ENCODE measurements around the gene PKN1. TPM values are rescaled to one million over a fixed set of nuclear protein-coding genes. Genes with fewer than 3 reads are reported as not detected.

Gene PKN1
- total and polyA plus RNA-seq, 2 experiments from 2014 or later = 86.8 to 201 TPM

DNA sequence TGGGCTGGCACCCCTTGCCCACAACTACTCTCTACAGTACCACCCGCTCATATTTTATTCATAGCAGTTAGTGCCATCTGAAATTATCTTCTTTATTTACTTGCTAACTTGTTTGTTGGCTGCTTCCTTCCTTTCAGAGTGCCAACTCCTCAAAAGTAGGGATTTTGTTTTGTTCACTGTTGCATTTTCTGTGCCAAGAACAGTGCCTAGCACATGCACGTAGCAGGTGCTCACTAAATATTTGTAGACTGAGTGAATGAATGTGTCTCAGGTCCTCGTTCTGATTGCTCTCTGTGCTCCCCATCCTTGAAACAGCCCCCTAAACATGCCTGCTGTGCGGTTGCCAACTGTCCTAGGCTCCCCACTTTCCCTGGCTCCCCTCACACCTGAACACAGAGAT lies 61.3 kb downstream of the PKN1 start (continued):
- TF ChIP-seq, protein P1, sequence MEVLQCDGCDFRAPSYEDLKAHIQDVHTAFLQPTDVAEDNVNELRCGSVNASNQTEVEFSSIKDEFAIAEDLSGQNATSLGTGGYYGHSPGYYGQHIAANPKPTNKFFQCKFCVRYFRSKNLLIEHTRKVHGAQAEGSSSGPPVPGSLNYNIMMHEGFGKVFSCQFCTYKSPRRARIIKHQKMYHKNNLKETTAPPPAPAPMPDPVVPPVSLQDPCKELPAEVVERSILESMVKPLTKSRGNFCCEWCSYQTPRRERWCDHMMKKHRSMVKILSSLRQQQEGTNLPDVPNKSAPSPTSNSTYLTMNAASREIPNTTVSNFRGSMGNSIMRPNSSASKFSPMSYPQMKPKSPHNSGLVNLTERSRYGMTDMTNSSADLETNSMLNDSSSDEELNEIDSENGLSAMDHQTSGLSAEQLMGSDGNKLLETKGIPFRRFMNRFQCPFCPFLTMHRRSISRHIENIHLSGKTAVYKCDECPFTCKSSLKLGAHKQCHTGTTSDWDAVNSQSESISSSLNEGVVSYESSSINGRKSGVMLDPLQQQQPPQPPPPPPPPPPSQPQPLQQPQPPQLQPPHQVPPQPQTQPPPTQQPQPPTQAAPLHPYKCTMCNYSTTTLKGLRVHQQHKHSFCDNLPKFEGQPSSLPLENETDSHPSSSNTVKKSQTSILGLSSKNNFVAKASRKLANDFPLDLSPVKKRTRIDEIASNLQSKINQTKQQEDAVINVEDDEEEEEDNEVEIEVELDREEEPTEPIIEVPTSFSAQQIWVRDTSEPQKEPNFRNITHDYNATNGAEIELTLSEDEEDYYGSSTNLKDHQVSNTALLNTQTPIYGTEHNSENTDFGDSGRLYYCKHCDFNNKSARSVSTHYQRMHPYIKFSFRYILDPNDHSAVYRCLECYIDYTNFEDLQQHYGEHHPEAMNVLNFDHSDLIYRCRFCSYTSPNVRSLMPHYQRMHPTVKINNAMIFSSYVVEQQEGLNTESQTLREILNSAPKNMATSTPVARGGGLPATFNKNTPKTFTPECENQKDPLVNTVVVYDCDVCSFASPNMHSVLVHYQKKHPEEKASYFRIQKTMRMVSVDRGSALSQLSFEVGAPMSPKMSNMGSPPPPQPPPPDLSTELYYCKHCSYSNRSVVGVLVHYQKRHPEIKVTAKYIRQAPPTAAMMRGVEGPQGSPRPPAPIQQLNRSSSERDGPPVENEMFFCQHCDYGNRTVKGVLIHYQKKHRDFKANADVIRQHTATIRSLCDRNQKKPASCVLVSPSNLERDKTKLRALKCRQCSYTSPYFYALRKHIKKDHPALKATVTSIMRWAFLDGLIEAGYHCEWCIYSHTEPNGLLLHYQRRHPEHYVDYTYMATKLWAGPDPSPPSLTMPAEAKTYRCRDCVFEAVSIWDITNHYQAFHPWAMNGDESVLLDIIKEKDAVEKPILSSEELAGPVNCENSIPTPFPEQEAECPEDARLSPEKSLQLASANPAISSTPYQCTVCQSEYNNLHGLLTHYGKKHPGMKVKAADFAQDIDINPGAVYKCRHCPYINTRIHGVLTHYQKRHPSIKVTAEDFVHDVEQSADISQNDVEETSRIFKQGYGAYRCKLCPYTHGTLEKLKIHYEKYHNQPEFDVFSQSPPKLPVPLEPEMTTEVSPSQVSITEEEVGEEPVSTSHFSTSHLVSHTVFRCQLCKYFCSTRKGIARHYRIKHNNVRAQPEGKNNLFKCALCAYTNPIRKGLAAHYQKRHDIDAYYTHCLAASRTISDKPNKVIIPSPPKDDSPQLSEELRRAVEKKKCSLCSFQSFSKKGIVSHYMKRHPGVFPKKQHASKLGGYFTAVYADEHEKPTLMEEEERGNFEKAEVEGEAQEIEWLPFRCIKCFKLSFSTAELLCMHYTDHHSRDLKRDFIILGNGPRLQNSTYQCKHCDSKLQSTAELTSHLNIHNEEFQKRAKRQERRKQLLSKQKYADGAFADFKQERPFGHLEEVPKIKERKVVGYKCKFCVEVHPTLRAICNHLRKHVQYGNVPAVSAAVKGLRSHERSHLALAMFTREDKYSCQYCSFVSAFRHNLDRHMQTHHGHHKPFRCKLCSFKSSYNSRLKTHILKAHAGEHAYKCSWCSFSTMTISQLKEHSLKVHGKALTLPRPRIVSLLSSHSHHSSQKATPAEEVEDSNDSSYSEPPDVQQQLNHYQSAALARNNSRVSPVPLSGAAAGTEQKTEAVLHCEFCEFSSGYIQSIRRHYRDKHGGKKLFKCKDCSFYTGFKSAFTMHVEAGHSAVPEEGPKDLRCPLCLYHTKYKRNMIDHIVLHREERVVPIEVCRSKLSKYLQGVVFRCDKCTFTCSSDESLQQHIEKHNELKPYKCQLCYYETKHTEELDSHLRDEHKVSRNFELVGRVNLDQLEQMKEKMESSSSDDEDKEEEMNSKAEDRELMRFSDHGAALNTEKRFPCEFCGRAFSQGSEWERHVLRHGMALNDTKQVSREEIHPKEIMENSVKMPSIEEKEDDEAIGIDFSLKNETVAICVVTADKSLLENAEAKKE (CRISPR knock-in tag; IDR thresholded peaks at IDR 0.05) = no peak
- no peak for TF ChIP-seq CREB1 (CRISPR knock-in tag; IDR thresholded peaks at IDR 0.05; ENCODE audit: low read depth)
- TF ChIP-seq POLR2AphosphoS5 (IDR thresholded peaks at IDR 0.05; ENCODE audit: low read depth) = no peak
- no peak for TF ChIP-seq JUNB (IDR thresholded peaks at IDR 0.05; ENCODE audit: unreplicated experiment)
- no peak for TF ChIP-seq STAT1 (IDR thresholded peaks at IDR 0.05; ENCODE audit: unreplicated experiment)
- TF ChIP-seq, protein P2, sequence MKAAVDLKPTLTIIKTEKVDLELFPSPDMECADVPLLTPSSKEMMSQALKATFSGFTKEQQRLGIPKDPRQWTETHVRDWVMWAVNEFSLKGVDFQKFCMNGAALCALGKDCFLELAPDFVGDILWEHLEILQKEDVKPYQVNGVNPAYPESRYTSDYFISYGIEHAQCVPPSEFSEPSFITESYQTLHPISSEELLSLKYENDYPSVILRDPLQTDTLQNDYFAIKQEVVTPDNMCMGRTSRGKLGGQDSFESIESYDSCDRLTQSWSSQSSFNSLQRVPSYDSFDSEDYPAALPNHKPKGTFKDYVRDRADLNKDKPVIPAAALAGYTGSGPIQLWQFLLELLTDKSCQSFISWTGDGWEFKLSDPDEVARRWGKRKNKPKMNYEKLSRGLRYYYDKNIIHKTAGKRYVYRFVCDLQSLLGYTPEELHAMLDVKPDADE (IDR thresholded peaks at IDR 0.05) = no peak
- TF ChIP-seq, protein P3, sequence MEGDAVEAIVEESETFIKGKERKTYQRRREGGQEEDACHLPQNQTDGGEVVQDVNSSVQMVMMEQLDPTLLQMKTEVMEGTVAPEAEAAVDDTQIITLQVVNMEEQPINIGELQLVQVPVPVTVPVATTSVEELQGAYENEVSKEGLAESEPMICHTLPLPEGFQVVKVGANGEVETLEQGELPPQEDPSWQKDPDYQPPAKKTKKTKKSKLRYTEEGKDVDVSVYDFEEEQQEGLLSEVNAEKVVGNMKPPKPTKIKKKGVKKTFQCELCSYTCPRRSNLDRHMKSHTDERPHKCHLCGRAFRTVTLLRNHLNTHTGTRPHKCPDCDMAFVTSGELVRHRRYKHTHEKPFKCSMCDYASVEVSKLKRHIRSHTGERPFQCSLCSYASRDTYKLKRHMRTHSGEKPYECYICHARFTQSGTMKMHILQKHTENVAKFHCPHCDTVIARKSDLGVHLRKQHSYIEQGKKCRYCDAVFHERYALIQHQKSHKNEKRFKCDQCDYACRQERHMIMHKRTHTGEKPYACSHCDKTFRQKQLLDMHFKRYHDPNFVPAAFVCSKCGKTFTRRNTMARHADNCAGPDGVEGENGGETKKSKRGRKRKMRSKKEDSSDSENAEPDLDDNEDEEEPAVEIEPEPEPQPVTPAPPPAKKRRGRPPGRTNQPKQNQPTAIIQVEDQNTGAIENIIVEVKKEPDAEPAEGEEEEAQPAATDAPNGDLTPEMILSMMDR (conservative IDR thresholded peaks at IDR 0.05; ENCODE audit: low read depth in 2 of 2) = no peak
